Activated naive CD4-positive, alpha-beta T cell treated with Interleukin-2 at 50 U/mL for 16 hours (primary cell): Measurements from ENCODE around the gene MSH4.
"Not testable (repeated sequence)": the region's sequence is repeated elsewhere in the genome, so short reads cannot be mapped to it uniquely, and the experiment has no call there.

Source experiments
- DNase-seq: peaks from one replicate; pipeline ENCODE4 v3.0.0-alpha.2; 2020

The MSH4 gene

GRCh38 chr1:75796376-75797272 is at the start of gene MSH4:
TSS of gene MSH4 (plus strand) at chr1:75796882. CDS start at chr1:75796986, 104 bp downstream.
- DNase-seq: peak; percentile 31

- not testable (repeated sequence) for DNase-seq
Observed at GRCh38 chr1:75757210-75757609, 39.5 kb upstream of the MSH4 start.

GRCh38 chr1:75758543-75758942 is 38.1 kb upstream of the MSH4 start:
- DNase-seq: not testable (repeated sequence)

GRCh38 chr1:75764057-75764655 is 32.5 kb upstream of the MSH4 start:
- no peak for DNase-seq

GRCh38 chr1:75765697-75766355 is 30.9 kb upstream of the MSH4 start:
- no peak for DNase-seq

- no peak for DNase-seq
Observed at GRCh38 chr1:75768016-75768415, 28.7 kb upstream of the MSH4 start.

GRCh38 chr1:75770761-75771160 is 25.9 kb upstream of the MSH4 start:
- no peak for DNase-seq

GRCh38 chr1:75771978-75772377 is 24.7 kb upstream of the MSH4 start:
- no peak for DNase-seq

GRCh38 chr1:75777812-75778211 is 18.9 kb upstream of the MSH4 start:
- DNase-seq: not testable (repeated sequence)

GRCh38 chr1:75778694-75779093 is 18.0 kb upstream of the MSH4 start:
- DNase-seq: not testable (repeated sequence)

- DNase-seq: not testable (repeated sequence)
Observed at GRCh38 chr1:75780183-75780582, 16.5 kb upstream of the MSH4 start.

GRCh38 chr1:75783920-75784319 is 12.8 kb upstream of the MSH4 start:
- not testable (repeated sequence) for DNase-seq

- no peak for DNase-seq
Observed at GRCh38 chr1:75785320-75785982, 11.2 kb upstream of the MSH4 start.

GRCh38 chr1:75785983-75786853 is 10.5 kb upstream of the MSH4 start, which contains the start of gene RABGGTB:
TSS of gene RABGGTB (plus strand) at chr1:75786256. CDS start at chr1:75786272, 16 bp downstream.
- DNase-seq: peak; percentile 96

- DNase-seq: no peak
Observed at GRCh38 chr1:75786901-75787493, 9.7 kb upstream of the MSH4 start.

GRCh38 chr1:75787524-75787923 is 9.2 kb upstream of the MSH4 start:
- DNase-seq: no peak

- no peak for DNase-seq
Observed at GRCh38 chr1:75789988-75790387, 6.7 kb upstream of the MSH4 start.

- DNase-seq: no peak
Observed at GRCh38 chr1:75791022-75791421, 5.7 kb upstream of the MSH4 start.

GRCh38 chr1:75792091-75792490 is 4.6 kb upstream of the MSH4 start:
- DNase-seq: no peak

- no peak for DNase-seq
Observed at GRCh38 chr1:75794382-75794781, 2.3 kb upstream of the MSH4 start.

GRCh38 chr1:75795703-75796193 is 934 bp upstream of the MSH4 start:
- DNase-seq: no peak

- DNase-seq: no peak
Observed at GRCh38 chr1:75797273-75797588, 549 bp downstream of the MSH4 start.
